RWPE1 (cell line): Measurements from ENCODE around the gene KRR1.
"Not testable (repeated sequence)": the region's sequence is repeated elsewhere in the genome, so short reads cannot be mapped to it uniquely, and the experiment has no call there.

Experiments
- CTCF ChIA-PET: fragments of 350-600 bp; sonication (Branson Sonifier 250); formaldehyde crosslinking; extraction: SDS; loops from one replicate; lab custom pipeline; 2021; lab: Yijun Ruan, JAX
- POLR2A ChIA-PET: fragments of 400-600 bp; formaldehyde crosslinking; extraction: SDS; loops from one replicate; lab custom pipeline; 2020; ENCODE audit warnings: antibody characterized with exemption; ENCODE audit not compliant: low non-redundant PET; lab: Yijun Ruan, JAX
- DNase-seq: peaks from one replicate; pipeline ENCODE4 v3.0.0; 2012; ENCODE audit warnings: low spot score
- H3K27ac ChIP-seq: fragments of 450-650 bp; 2 replicates; pipeline ENCODE4 v1.5.1; 2017
- CTCF ChIP-seq: fragments of 450-650 bp; conservative IDR thresholded peaks from 2 replicates; pipeline ENCODE4 v1.5.1; 2017; ENCODE audit warnings: low read depth, mild to moderate bottlenecking

The KRR1 gene

DNA sequence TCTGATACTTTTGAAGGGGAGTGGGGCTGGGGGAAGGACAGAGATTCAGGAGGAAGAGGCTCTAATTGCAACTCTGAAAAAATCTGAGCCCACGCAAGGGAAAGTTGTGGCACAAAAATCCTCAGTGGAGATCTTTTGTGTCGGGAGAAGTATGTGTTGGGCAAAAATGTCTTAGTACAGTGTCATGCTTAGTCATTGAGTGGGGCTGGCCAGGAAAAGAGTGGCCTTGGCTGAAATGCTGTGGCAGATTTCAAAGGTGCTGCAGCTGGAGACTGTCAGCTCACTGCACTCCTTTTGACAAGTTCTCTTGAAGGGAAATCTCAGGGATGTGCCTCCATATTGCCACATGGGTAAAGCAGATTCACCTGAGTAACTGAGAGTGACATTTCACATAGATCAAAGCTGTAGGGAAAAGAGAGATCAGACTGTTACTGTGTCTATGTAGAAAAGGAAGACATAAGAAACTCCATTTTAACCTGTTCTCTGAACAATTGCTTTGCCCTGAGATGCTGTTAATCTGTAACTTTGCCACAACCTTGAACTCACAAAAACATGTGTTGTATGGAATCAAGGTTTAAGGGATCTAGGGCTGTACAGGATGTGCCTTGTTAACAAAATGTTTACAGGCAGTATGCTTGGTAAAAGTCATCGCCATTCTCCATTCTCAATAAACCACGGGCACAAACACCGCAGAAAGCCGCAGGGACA is 66.8 kb downstream of the KRR1 start:
- DNase-seq = peak; percentile 23
- CTCF ChIA-PET = no interaction called here
- TF ChIP-seq CTCF = no peak
- H3K27ac ChIP-seq = no peak overlapping the region
- POLR2A ChIA-PET = interaction anchor here (0.6 kb wide), 1 partner anchor 10 kb away, joined by 3 read pairs; no protein-coding TSS in a partner anchor

- POLR2A ChIA-PET = no interaction called here
- CTCF ChIA-PET = no interaction called here
- TF ChIP-seq CTCF = no peak
- H3K27ac ChIP-seq = no peak overlapping the region
- no peak for DNase-seq
Observed at GRCh38 chr12:75443709-75444108, 67.7 kb downstream of the KRR1 start.

GRCh38 chr12:75442454-75442853 is 69.0 kb downstream of the KRR1 start:
- CTCF ChIA-PET, POLR2A ChIA-PET, DNase-seq, H3K27ac ChIP-seq: not testable (repeated sequence)

- H3K27ac ChIP-seq, DNase-seq, CTCF ChIA-PET, POLR2A ChIA-PET: not testable (repeated sequence)
Observed at GRCh38 chr12:75441687-75442449, 69.5 kb downstream of the KRR1 start.
